CD4-positive, alpha-beta T cell treated with Interleukin-17A for 1 hour (primary cell): ENCODE results near the gene EDNRA.

Experiments used
- DNase-seq: peaks from one replicate; pipeline ENCODE4 v3.0.0-alpha.2; 2020

The EDNRA gene

DNA sequence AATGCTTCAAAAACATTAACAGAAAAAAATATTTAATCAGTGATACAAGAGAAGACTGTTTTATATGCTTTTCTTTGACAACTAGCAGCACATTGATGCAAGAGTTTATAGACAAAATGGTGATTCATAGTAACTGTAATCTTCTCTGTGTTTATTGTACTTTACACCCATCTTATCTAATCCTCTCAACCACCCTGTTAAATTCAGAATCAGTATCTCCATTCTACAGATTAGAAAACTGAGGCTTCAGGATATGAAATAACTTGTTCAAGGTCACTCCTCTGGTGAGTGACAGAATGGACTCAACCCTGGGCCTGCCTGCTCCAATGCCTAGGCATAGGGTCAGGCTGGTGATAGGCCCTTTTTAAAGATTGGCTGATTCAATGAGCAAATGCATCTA, 110.2 kb downstream of the EDNRA start:
- no peak for DNase-seq

DNA sequence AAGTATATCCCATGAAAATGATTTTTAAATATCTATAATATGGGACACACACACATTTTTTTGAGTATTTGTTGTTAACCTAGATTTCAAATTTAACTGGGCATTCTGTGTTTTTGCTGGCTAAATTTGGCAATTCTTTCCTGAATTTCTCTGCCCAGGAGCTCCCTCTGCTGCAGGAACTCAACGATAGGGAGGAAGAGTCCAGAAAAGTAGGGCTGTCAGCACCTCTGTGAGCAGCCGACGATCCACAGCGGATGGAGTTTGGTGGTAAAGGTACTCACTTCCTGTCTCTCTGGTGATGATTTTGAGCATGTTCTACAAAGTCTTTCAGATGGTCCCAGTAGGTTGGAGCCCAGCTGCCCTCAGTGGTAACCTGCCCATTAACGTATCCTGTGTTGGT, 113.2 kb downstream of the EDNRA start:
- DNase-seq: no peak
